HG02981 (cell line): ENCODE results near the gene TWIST1.

Experiments
- ATAC-seq: cut with Tn5 transposase; IDR thresholded peaks from one replicate; pipeline ENCODE4 v1.9.1; 2021; ENCODE audit warnings: mild to moderate bottlenecking, moderate library complexity; ENCODE audit not compliant: unreplicated experiment

The TWIST1 gene

DNA sequence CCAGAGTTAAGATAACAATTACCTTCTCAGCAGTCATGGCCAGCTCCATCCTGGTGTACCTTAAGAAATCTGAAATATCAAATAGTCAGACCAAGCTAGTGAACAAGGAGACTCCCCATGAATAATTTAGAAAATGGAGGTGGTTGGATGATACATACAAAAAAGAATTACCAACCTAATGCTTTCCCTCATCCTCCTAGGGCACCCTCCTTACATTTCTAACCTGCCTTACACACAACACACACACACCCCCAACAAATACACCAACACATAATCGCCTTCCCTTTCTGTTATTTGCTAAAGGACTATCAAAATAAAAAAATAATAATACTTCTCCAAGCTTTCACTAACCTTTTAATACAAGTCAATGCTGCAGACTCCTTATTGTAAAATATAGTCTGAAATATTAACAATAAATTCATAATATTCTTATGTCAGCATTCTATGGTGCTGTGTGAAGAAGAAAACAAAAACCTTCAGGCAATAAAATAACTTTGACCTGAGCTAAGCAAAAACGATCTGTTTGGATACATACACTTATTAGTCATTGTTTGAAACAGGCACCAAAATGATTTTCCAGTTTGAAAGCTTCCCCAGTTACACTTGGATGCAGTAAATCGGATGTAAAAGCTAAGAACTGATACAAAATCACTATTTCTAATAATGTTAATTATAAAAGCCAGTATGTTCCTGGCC, 3.4 kb downstream of the TWIST1 start:
- ATAC-seq: no peak

DNA sequence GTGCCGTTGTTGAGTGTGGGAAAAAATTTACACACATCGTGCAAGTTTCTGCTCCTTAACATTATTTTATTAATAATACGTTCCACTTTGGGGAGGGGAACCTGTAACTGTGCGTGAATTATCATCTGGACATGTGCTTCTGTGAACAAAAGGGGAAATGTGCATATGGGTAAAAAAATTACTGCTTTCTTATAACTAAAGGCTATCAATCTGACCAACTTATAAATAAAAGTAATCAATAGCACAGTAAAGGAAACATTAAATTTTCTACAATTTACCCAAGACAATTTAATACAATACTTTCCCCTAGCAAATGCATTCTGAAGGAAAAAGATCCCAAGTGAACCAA, 4.5 kb downstream of the TWIST1 start:
- no peak for ATAC-seq

DNA sequence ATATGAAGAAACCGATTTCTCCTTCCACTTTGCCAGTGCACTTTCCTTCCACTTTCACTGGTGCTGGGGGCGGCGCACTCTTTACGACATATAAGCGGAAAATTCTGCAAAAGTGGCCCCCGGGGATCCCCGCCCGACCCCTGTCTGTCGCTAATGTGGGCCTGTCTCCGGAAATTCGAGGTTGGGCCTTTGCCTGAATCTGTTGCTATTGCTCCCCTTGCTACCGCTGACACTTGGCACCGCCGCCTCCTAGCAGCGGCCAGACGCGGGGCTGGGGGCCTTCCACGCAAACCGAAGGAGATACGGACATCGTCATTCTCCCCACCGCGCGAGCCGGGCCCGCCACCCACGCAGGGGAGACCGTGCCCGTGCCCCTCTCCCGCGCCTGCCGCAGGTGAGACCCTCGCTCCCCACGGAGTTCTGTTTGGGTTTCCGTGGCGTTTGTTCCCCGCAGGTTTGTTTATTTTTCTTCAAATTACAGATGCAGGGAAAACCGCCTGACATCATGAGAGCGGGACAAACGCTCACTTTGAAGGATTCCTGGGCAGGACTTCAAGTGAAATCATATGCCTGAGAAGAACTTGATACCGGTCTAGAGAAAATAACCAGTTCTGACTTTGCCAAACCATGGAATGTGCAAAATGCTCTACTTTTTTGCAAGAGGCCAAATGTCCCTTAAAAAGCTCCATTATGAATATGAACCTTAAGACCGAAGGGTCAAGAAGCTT, 5.0 kb downstream of the TWIST1 start:
- ATAC-seq: no peak

DNA sequence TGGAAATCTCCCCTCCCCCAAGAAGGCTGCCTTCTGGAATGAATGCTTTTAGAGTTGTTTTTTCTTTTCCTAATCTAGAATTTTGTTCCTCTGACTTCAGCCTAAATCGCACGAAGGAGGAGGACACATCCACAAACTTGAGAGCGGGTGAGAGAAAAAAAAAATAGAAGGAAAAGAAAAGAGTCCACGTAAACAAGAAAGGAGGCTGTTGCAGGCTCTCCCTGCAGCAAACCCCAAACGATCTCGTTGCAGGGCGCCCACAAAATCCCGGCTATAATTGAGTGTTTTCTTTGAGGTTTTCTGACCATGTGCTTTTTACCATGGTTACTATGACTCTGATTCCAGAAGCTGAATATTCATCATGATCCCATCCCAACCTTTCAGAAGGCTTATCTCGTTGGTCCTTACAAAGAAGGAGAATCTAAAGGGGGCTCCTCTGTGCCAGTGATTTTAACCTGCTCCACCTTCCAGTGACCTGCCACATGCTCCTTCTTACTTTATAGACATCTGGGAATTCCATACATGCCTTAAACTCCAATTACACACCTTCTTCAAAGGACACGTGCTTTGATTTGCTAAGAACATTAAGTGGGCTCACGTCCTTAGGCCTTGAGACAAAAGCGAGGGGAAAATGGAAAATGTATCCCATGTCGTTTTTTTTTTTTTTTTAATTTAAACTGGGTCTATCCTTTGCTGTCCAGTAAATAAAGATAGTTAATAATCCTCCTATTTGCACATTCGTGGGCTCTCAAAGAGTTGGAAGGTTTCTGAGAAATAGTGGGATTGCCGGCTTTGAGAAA, 5.8 kb downstream of the TWIST1 start:
- no peak for ATAC-seq

DNA sequence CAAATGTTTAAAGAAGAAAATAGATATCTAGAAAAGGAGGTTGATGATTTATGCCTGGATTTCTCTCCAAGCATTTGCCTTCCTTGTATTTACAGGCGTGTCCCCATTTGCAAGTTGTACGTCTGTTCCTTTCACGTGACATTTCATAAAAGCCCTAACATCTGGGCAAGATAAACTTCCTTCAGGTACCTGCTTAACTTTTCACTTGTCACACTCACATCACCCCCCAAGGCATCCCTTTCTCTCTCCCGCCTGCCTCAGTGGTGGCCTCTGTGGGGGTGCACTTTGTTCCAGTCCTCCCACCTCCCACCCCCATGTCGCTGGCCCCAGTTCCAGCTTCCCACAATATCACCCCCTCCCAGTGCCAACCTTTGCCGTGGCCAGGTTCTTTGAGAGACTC, 6.7 kb downstream of the TWIST1 start:
- ATAC-seq: no peak

DNA sequence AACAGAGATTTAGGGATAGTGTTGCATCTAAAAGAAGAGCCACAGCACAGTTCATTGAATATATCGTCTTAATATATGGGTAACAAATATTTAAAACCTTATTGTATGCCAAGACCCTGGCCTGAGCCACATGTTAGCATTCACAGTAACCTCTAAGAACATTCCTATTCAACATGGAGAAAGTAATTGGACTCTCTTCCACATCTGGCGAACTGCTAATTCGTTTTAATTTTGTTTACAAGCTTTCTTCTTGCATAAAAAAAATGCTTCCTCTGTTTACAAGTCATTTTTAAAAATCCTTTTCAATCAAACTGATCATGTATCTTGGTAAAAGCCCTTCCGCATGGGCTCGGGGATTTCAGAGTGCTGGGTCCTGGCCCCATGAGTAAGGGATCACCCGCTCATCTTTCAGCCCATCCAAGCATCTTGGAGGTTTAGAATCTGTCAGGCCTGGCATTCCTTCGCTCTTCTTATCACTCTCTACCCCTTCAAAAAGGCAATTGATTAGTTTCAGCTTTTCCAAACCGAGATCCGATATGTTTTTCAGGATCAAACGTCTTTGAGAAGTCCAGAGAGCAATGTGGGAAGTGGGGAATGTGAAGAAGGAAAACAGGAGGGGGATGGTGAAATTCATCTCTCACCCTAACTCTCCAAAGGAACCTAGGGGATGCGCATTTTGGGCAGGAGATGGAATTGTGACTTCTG, 7.3 kb downstream of the TWIST1 start:
- ATAC-seq: no peak

DNA sequence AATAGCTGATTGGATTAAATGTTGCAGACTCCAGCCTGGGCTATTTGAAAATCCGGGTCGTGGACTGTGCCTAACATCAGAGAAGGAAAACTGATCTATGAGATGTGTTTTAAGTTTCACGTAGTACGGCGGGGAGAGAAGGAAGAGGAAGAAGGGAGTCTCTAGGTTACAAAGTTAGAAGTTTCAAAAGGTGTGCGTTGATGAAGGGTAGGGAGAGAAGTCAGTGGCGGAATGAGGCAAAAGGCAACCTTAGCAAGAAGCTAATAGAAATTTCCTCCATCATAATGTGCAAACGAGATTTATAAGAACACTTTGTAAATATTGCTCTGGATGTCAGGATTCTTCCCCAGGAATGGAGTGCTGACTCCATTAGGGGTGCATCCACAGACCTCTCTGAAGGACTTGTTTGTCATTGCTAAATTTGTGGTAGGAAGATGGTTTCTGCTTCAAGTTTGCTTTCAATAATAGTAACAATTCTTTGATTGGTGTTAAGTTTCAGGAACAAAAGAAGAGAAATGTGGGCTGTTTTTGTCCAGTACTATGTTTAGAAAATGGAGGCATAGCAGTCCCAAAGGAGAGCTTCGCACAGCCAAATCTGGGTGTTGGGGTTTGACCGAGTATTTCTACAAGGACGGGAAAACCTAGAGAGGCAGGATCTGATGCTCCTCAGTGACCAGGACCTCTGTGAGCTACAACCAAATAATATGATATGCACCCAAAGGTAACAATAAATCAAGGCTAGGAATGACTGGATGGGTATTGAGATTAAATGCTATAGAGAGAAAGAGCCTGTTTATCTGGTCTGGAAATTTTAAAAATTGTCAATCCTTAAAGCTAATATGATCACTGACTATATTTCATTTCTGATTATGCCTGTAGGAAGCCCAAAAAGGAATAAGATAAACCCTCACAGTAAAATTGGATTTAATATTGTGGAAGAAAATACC, 8.2 kb downstream of the TWIST1 start:
- no peak for ATAC-seq

DNA sequence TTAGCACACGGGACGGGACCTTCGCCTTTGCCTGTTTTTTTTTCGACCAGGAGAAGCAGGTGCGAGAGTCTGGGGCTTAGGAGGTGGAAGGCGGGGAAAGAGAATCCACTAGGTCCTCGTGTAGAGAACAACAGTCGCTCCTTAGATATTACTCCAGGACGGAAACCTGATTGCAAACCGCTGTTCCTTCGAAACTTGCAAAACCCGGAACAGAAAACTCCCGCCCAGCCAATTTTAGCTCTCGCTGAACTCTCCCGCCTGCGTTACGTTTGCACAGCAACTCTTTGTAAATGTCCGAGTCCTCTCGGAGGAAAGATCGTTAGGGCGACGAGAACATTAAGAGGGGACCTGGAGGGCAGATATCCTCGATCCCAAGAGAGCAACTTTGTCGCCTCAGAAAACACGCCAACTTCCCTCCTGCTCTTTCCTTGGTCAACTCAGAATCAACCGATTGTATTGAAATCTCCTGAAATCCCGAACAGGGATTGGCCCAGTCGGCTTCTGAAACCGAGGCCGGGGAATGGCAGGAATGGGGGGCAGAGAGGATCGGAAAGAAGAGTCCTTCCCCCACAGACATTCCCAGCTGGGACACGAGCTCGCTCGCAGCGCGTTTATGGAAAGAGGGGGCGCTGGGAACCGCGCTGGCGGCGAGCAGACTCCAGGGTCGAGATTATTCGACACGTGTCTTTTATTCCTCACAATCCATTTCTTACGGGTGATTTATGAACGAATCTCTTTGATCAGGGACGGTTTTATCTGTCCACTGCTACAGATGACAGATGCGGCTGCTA, 9.9 kb downstream of the TWIST1 start:
- no peak for ATAC-seq

DNA sequence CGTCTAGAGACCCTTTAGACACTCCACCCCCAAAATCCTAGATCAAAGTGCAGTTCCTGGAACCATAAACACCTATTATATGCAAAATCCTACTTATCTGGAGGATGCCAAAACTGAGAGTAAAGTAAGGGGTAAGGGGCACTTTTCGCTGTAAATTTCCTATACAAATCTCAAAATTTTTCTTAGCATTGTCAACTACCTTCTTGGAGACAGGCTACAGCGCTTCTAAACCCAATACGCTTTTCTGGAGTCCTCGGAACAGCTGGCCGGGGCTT, 10.4 kb downstream of the TWIST1 start:
- ATAC-seq: no peak

DNA sequence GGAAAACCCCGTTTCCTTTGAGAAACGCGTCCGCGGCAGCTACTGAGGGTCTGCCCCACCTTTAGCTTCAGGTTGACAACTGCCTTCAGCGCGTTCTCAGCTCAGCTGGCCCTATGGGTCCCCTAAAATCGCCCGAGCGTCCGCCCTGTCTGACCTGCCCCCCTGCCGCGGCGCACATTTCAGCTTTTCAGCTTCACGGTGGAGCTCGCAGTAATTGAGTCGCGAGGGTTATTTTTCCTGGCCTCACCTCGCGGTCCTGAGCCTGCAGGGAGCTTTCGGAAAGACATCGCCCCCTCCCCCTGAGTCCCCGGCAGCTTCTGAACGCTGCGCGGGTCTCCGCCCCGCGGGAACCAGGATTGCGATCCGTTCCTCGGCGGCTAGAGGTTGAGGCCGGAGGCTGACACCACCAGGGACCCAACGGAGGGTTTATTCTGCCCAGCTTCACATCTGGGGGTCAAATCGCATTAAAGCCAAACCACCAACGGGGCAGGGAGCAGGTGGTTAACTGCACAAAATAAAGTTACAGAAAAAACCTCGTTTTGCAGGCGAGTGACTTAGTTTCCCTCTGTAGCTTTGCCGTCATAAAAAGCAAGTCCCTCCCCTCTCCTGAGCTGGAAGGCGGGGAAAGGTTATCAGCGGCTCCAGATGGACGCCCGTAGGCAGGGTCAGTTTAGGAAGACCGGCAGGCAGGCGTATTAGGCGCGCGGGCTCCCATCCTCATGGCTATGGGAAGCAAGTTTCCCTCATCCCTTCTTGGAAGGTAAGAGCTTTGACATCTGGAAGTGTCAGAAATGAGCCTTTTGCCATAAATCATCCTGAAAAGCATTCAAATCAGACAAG, 11.0 kb downstream of the TWIST1 start:
- ATAC-seq: no peak

DNA sequence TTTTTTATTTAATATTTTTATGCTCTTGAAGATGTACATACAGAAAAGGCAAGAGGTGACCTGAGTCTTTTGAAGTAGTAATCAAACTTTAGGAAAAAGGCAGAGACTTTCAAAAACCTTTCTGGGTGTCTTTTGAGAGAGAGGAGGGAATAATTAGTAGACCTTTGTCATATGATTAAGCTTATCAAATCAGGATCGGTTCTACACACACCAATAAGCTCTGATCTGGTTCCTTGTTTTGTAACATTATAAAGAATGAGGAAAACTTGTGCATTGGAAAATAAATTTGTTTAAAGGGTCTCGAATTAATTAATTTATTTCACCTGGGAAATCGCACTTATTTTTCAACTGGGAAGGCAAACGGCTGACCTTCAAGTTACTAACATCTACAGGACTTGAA, 11.9 kb downstream of the TWIST1 start:
- ATAC-seq: no peak

DNA sequence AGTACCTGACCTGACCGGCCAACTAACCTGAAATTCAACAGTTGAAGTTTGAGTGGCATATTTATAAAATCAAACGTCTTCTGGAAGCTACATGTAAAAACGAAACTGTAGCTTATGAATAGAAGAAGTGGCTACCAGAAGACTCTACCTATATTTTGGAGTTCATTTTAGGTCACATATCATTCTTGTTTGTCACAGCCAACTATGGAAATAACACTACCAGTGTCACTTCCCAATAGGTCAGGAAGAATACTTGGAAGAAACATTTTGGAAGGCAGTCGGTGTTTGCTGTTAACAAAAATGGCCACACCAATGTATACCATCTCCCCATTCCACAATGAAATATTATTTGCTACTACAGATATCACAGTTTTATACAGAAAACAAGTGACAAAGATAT, 12.6 kb downstream of the TWIST1 start:
- ATAC-seq: no peak

DNA sequence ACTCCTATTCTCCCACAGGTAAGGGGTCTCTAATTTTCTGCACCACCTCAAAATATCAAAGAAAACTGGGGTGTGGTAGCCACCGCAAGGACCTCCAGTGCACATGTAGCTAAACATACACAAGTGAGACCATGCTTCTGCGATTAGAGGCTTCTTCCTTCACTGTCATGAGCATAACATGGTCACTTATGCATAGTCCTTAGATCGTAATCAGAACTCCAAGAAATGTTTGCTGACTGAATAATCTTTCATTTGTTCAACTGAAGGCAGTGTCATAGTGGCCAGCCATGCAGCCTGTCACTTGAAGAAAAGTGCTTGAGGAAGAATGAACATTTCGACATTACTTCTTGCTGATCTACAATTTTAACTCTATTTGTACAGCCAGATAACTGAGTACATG, 14.6 kb downstream of the TWIST1 start:
- no peak for ATAC-seq

DNA sequence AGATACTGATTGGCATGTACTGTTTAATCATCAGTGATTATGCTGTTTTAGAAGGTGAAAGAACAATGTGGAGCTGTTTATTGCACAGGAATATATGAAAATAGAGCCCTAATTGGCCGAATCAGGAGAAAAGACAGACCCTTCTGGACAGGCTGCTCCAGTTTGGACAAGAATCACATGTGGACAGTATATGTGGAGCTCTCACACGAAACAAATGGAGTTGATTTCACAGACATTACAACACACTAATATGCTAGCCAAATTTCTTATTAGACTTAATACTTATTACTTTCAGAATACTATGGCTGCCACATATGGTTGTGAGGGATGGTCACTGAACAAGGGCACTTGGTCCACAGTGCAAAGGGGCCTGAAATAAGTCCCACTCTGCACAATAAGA, 15.5 kb downstream of the TWIST1 start:
- no peak for ATAC-seq

DNA sequence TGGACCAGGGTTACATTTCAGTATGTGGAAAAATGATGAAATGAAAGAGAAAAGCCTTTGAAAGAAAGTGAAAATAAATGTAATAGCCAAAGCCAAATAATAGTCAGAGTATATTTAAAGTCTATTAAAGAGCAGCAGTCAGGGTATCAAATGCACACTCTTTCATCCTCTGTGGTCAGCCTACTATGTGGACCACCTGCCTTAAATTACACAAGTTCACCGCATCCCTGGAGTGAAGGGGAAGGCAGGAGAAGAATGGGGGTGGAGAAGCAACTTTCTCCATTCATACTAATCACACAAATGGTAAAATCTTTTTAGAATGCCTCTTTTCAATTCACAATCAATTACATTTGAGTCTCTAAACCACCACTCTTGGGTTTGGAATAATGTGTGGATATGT, 16.0 kb downstream of the TWIST1 start:
- ATAC-seq: no peak

DNA sequence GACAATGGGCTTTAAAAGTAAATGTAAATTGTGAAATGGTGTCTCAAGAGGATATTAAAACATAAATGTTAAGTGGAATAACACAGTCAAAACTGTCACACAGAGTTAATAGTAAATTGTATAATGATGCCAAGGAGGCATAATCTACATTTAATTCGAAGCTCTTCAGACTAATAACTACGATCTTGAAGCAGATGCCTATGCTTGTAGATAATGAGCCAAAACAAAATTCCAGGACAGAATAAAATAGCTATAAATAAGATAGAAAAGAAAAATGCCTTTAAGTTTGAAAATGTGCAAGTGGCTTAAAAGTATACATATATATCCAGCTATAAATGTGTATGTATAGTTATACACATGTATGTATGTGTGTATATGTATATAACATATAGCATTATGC, 17.5 kb downstream of the TWIST1 start:
- no peak for ATAC-seq

DNA sequence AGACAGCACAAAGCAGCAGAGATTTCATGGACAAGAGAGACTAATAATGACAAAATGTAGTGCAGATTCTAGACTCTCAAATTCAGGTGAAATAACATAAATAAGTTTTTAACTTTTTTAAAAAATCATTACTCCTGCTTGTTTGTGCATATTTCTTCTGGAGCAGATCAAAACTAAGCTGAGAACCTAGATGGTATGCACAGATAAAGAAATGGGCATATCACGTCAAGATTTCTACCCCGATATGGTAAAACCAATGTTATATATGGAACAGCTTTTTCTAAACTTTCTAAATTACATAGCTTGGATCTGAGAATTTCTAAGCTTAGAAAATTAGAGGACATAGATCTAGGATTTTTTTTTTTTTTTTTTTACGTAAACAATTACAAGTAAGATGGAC, 18.2 kb downstream of the TWIST1 start:
- no peak for ATAC-seq

DNA sequence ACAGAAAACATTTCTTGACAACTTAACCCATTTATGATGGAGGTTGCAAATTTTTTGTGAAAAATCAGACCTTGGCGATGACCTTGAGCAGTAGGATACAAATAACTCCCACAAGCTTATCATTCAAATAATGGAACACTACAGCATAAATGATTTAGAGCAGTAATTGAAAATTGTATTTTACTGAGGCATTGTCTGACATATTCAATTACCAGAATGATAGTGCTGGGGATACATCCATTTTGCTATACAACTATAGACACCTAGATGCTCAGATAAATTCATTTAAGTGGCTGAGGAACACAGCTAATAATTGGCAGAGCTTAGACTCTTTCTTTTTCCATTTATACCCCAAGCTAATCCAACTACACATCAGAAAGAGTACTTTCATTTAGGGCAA, 18.9 kb downstream of the TWIST1 start:
- no peak for ATAC-seq
